ENCODE measurements around the gene CACYBP. TPM values are rescaled to one million over a fixed set of nuclear protein-coding genes. Genes with fewer than 3 reads are reported as not detected.
"Not testable (repeated sequence)": the region's sequence is repeated elsewhere in the genome, so short reads cannot be mapped to it uniquely, and the experiment has no call there.

The CACYBP gene
- total RNA-seq, 1 donor from 2014 or later = 90.9 TPM

- ChIA-PET POLR2A (interaction anchor here (0.6 to 4.0 kb wide), 21 partner anchors 8 to 1546 kb away, joined by 3 to 139 read pairs (median 5); partner anchors contain the start of genes CACYBP, KLHL20, PRDX6 and RC3H1), CTCF (interaction anchor here (1.2 to 1.6 kb wide), 3 partner anchors 8 to 102 kb away, joined by 3 to 5 read pairs (median 5); no protein-coding TSS in a partner anchor)
- no peak for TF ChIP-seq CTCF (IDR thresholded peaks at IDR 0.05)
- no peaks in the 10 kb centered on the region for H3K27me3 Mint-ChIP-seq
- H3K4me1 Mint-ChIP-seq = peaks cover 29% of the 10 kb centered on the region
- H3K4me3 Mint-ChIP-seq = peak within 1 kb of the TSS; percentile 95
- H3K36me3 Mint-ChIP-seq (ENCODE audit: low read depth) = peaks cover 27% of the 10 kb centered on the region
- H3K9me3 Mint-ChIP-seq = peaks cover 5% of the 10 kb centered on the region
- ATAC-seq (ENCODE audit: low read depth) = peak; percentile 93
- DNase-seq = peak; percentile 91
- H3K27ac Mint-ChIP-seq = peak within 1 kb of the TSS; percentile 90
- intact Hi-C loops (cut with micrococcal nuclease) = loop anchor here (1.0 to 10.0 kb wide), 6 partner anchors 24 to 1546 kb away; partner anchors contain the start of genes CACYBP, COP1, PRDX6 and RC3H1
These were observed 23.5 kb downstream of the CACYBP start, which contains the start of gene MRPS14 for GRCh38 chr1:175023043-175023921. TSS of gene MRPS14 (minus strand) at chr1:175023425. CDS start at chr1:175023408, 17 bp downstream.

GRCh38 chr1:175023922-175024242 lies 24.1 kb downstream of the CACYBP start:
- intact Hi-C loops (cut with micrococcal nuclease) = loop anchor here (1.0 to 10.0 kb wide), 6 partner anchors 25 to 1547 kb away; partner anchors contain the start of genes CACYBP, COP1, PRDX6 and RC3H1
- POLR2A ChIA-PET = interaction anchor here (0.6 to 4.0 kb wide), 19 partner anchors 8 to 1547 kb away, joined by 3 to 139 read pairs (median 5); partner anchors contain the start of genes CACYBP, KLHL20, PRDX6 and RC3H1
- CTCF ChIA-PET = interaction anchor here (1.0 to 1.4 kb wide), 3 partner anchors 8 to 101 kb away, joined by 3 to 5 read pairs (median 4); no protein-coding TSS in a partner anchor
- peaks cover 24% of the 10 kb centered on the region for H3K36me3 Mint-ChIP-seq (ENCODE audit: low read depth)
- H3K9me3 Mint-ChIP-seq; ATAC-seq (ENCODE audit: low read depth); DNase-seq; H3K27me3 Mint-ChIP-seq: not testable (repeated sequence)
- H3K27ac Mint-ChIP-seq = peak overlapping the region; percentile 90
- H3K4me3 Mint-ChIP-seq = peak overlapping the region; percentile 95
- H3K4me1 Mint-ChIP-seq = peaks cover 29% of the 10 kb centered on the region

- Mint-ChIP-seq H3K27me3 (no peaks in the 10 kb centered on the region), H3K4me3 (peak overlapping the region; percentile 13), H3K36me3 (ENCODE audit: low read depth) (peaks cover 19% of the 10 kb centered on the region), H3K27ac (no peak overlapping the region), H3K4me1 (peaks cover 33% of the 10 kb centered on the region), H3K9me3 (peaks cover 5% of the 10 kb centered on the region)
- intact Hi-C loops (cut with micrococcal nuclease) = loop anchor here (5.0 to 10.0 kb wide), 5 partner anchors 200 to 1858 kb away; partner anchors contain the start of genes KLHL20, PRDX6 and RC3H1
- no peak for TF ChIP-seq CTCF (IDR thresholded peaks at IDR 0.05)
- ChIA-PET POLR2A (interaction anchor here (1.1 to 4.0 kb wide), 2 partner anchors 25 to 225 kb away, joined by 3 to 139 read pairs; partner anchors contain the start of gene CACYBP), CTCF (interaction anchor here (1.0 kb wide), 1 partner anchor 100 kb away, joined by 4 read pairs; no protein-coding TSS in a partner anchor)
- DNase-seq = no peak
- ATAC-seq (ENCODE audit: low read depth) = no peak
These were observed 25.0 kb downstream of the CACYBP start for GRCh38 chr1:175024773-175025172.

- Mint-ChIP-seq H3K27ac (no peak overlapping the region), H3K4me3 (no peak overlapping the region), H3K9me3 (no peaks in the 10 kb centered on the region), H3K36me3 (ENCODE audit: low read depth) (no peaks in the 10 kb centered on the region), H3K27me3 (peaks cover 4% of the 10 kb centered on the region), H3K4me1 (peaks cover 9% of the 10 kb centered on the region)
- ChIA-PET CTCF (interaction anchor here (3.7 kb wide), 1 partner anchor 91 kb away, joined by 21 read pairs; no protein-coding TSS in a partner anchor), POLR2A (no interaction called here)
- TF ChIP-seq CTCF (IDR thresholded peaks at IDR 0.05) = no peak
- ATAC-seq (ENCODE audit: low read depth) (no peak), DNase-seq (no peak)
- intact Hi-C loops (cut with micrococcal nuclease) = no loop called here
These were observed 34.2 kb downstream of the CACYBP start for GRCh38 chr1:175033953-175034352.

GRCh38 chr1:175034775-175035174 lies 35.0 kb downstream of the CACYBP start:
- H3K27me3 Mint-ChIP-seq = peaks cover 4% of the 10 kb centered on the region
- ATAC-seq (ENCODE audit: low read depth) (no peak), DNase-seq (no peak)
- H3K4me1 Mint-ChIP-seq = peaks cover 2% of the 10 kb centered on the region
- TF ChIP-seq CTCF (IDR thresholded peaks at IDR 0.05) = no peak
- intact Hi-C loops (cut with micrococcal nuclease) = no loop called here
- ChIA-PET POLR2A (no interaction called here), CTCF (no interaction called here)
- H3K4me3 Mint-ChIP-seq = no peak overlapping the region
- no peaks in the 10 kb centered on the region for H3K36me3 Mint-ChIP-seq (ENCODE audit: low read depth)
- H3K27ac Mint-ChIP-seq = no peak overlapping the region
- H3K9me3 Mint-ChIP-seq = no peaks in the 10 kb centered on the region
